ENCODE measurements around the gene NDUFAF5. TPM values are rescaled to one million over a fixed set of nuclear protein-coding genes. Genes with fewer than 3 reads are reported as not detected.

NDUFAF5 gene
- total and polyA plus RNA-seq, 2 of the 8 experiments (the other 6 are each of a cell fraction or from before 2014, with no cell fraction given): 11.8 to 32.3 TPM

- TF ChIP-seq, protein P1, sequence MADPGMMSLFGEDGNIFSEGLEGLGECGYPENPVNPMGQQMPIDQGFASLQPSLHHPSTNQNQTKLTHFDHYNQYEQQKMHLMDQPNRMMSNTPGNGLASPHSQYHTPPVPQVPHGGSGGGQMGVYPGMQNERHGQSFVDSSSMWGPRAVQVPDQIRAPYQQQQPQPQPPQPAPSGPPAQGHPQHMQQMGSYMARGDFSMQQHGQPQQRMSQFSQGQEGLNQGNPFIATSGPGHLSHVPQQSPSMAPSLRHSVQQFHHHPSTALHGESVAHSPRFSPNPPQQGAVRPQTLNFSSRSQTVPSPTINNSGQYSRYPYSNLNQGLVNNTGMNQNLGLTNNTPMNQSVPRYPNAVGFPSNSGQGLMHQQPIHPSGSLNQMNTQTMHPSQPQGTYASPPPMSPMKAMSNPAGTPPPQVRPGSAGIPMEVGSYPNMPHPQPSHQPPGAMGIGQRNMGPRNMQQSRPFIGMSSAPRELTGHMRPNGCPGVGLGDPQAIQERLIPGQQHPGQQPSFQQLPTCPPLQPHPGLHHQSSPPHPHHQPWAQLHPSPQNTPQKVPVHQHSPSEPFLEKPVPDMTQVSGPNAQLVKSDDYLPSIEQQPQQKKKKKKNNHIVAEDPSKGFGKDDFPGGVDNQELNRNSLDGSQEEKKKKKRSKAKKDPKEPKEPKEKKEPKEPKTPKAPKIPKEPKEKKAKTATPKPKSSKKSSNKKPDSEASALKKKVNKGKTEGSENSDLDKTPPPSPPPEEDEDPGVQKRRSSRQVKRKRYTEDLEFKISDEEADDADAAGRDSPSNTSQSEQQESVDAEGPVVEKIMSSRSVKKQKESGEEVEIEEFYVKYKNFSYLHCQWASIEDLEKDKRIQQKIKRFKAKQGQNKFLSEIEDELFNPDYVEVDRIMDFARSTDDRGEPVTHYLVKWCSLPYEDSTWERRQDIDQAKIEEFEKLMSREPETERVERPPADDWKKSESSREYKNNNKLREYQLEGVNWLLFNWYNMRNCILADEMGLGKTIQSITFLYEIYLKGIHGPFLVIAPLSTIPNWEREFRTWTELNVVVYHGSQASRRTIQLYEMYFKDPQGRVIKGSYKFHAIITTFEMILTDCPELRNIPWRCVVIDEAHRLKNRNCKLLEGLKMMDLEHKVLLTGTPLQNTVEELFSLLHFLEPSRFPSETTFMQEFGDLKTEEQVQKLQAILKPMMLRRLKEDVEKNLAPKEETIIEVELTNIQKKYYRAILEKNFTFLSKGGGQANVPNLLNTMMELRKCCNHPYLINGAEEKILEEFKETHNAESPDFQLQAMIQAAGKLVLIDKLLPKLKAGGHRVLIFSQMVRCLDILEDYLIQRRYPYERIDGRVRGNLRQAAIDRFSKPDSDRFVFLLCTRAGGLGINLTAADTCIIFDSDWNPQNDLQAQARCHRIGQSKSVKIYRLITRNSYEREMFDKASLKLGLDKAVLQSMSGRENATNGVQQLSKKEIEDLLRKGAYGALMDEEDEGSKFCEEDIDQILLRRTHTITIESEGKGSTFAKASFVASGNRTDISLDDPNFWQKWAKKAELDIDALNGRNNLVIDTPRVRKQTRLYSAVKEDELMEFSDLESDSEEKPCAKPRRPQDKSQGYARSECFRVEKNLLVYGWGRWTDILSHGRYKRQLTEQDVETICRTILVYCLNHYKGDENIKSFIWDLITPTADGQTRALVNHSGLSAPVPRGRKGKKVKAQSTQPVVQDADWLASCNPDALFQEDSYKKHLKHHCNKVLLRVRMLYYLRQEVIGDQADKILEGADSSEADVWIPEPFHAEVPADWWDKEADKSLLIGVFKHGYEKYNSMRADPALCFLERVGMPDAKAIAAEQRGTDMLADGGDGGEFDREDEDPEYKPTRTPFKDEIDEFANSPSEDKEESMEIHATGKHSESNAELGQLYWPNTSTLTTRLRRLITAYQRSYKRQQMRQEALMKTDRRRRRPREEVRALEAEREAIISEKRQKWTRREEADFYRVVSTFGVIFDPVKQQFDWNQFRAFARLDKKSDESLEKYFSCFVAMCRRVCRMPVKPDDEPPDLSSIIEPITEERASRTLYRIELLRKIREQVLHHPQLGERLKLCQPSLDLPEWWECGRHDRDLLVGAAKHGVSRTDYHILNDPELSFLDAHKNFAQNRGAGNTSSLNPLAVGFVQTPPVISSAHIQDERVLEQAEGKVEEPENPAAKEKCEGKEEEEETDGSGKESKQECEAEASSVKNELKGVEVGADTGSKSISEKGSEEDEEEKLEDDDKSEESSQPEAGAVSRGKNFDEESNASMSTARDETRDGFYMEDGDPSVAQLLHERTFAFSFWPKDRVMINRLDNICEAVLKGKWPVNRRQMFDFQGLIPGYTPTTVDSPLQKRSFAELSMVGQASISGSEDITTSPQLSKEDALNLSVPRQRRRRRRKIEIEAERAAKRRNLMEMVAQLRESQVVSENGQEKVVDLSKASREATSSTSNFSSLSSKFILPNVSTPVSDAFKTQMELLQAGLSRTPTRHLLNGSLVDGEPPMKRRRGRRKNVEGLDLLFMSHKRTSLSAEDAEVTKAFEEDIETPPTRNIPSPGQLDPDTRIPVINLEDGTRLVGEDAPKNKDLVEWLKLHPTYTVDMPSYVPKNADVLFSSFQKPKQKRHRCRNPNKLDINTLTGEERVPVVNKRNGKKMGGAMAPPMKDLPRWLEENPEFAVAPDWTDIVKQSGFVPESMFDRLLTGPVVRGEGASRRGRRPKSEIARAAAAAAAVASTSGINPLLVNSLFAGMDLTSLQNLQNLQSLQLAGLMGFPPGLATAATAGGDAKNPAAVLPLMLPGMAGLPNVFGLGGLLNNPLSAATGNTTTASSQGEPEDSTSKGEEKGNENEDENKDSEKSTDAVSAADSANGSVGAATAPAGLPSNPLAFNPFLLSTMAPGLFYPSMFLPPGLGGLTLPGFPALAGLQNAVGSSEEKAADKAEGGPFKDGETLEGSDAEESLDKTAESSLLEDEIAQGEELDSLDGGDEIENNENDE (IDR thresholded peaks at IDR 0.05; ENCODE audit: insufficient replicate concordance, low read length): no peak
- TF ChIP-seq TEAD4 (IDR thresholded peaks at IDR 0.05; ENCODE audit: low read depth, low read length) (no peak), NANOG (IDR thresholded peaks at IDR 0.05; ENCODE audit: insufficient read depth, low read depth, low read length, poor library complexity, severe bottlenecking) (no peak), E2F6 (IDR thresholded peaks at IDR 0.05) (no peak), TCF12 (IDR thresholded peaks at IDR 0.05; ENCODE audit: low read depth, low read length) (no peak), PHF8 (conservative IDR thresholded peaks at IDR 0.05; ENCODE audit: low read depth, low read length) (no peak), MAX (IDR thresholded peaks at IDR 0.05) (no peak), KDM1A (IDR thresholded peaks at IDR 0.05; ENCODE audit: borderline replicate concordance, low read length) (no peak), CEBPB (IDR thresholded peaks at IDR 0.05; ENCODE audit: low read depth, low read length) (no peak)
Measured at GRCh38 chr20:13868331-13868730, 83.5 kb downstream of the NDUFAF5 start (continued).
